Ectodermal cell (in vitro differentiated cells): ENCODE measurements around the gene GRK5.
"Not testable (repeated sequence)": the region's sequence is repeated elsewhere in the genome, so short reads cannot be mapped to it uniquely, and the experiment has no call there.

Experiments used
- H3K27ac ChIP-seq: 2 replicates; pipeline ENCODE4 v1.7.0; 2013; ENCODE audit warnings: mild to moderate bottlenecking, low read depth, low read length; ENCODE audit not compliant: insufficient read depth, poor library complexity, severe bottlenecking
- H3K27me3 ChIP-seq: 2 replicates; pipeline ENCODE4 v1.7.0; 2013; ENCODE audit warnings: mild to moderate bottlenecking, low read length; ENCODE audit not compliant: insufficient read depth, control insufficient read depth, poor library complexity, severe bottlenecking
- H3K36me3 ChIP-seq: one replicate; pipeline ENCODE4 v1.7.0; 2013; ENCODE audit warnings: low read length; ENCODE audit not compliant: control insufficient read depth, insufficient read depth
- H3K4me1 ChIP-seq: one replicate; pipeline ENCODE4 v1.7.0; 2013; ENCODE audit warnings: low read length; ENCODE audit not compliant: control insufficient read depth, insufficient read depth
- H3K4me3 ChIP-seq: 2 replicates; pipeline ENCODE4 v1.7.0; 2013; ENCODE audit warnings: low read depth, low read length, control low read depth; ENCODE audit not compliant: insufficient read depth
- H3K9me3 ChIP-seq: 2 replicates; pipeline ENCODE4 v1.7.0; 2013; ENCODE audit warnings: mild to moderate bottlenecking, low read length, moderate library complexity; ENCODE audit not compliant: control insufficient read depth
- WGBS, 2 experiments: methylation state at CpG; one replicate each; pipeline ENCODE4 v1.1.7; 2013; ENCODE audit warnings: missing lambda C conversion rate in 2 of 2; 5-methylcytosine and 5-hydroxymethylcytosine counted together

GRK5 gene

DNA sequence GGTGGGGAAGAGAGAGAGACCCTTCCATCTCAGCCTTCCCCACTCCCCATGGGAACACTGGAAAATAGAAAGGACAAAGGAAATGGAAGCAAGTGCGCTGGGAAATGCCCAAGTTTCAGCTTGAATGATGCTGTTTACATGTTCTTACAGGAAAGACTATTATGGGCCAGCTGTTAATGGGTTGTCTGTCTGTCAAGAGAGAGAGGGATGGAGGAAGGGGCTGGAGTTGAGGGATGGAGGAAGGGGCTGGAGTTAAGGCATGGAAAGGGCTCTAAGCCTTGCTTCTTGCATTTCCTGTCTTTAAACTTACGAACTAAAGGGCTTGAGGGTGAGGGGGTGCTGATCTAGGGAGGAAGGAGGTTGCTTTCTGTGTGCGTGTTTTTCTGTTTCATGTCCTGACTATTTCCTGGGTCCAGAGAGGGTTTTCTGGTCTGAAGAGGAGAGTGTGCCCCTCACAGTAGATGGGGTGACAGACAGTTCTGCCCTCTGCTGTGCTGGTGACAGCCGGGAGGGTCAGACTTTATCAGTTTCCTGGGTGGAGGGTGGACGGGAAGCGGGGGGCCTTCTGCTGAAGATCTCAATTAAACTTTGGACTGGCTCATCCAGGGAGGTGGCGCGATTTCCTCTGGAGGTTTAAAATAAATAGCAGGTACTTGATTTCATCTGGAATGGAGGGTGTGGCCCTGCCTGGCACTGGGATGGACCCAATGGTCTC, 30.5 kb downstream of the GRK5 start:
- Histone ChIP-seq H3K27ac (no peak overlapping the region), H3K36me3 (no peaks in the 10 kb centered on the region), H3K27me3 (peaks cover 4% of the 10 kb centered on the region), H3K4me3 (no peak overlapping the region), H3K9me3 (no peaks in the 10 kb centered on the region), H3K4me1 (peaks cover 21% of the 10 kb centered on the region)
- 77 to 80% methylated on average over 8 of the region's 8 CpGs for WGBS, 2 experiments

DNA sequence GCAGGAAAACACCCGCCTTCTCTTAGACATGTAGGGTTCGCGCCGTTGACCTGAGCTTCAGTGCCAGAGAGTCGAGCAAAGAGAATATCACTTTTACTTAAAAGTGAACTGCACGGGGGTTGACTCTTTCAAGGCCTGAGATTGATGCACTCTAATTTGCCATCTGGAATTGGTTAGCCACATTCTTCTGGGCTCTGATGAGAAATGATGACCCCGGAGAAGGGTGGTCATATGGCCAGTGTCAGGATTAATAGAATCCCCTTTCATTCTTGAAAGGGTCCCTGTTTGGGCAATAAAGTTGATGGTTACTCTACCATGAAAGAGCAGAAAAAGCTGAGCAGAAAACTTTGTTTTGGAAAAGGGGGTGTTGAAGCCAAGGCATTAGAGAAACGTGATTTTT, 31.2 kb downstream of the GRK5 start:
- Histone ChIP-seq H3K4me3 (no peak overlapping the region), H3K27ac (no peak overlapping the region), H3K4me1 (peaks cover 27% of the 10 kb centered on the region), H3K9me3 (no peaks in the 10 kb centered on the region), H3K36me3 (no peaks in the 10 kb centered on the region), H3K27me3 (peaks cover 4% of the 10 kb centered on the region)
- 91 to 95% methylated on average over 7 of the region's 8 CpGs for WGBS, 2 experiments

GRCh38 chr10:119239015-119239414, 31.6 kb downstream of the GRK5 start:
- not testable (repeated sequence) for H3K27me3 ChIP-seq, H3K4me3 ChIP-seq, H3K9me3 ChIP-seq, H3K36me3 ChIP-seq, H3K27ac ChIP-seq
- peaks cover 27% of the 10 kb centered on the region for H3K4me1 ChIP-seq
- WGBS, 2 experiments: 93 to 94% methylated on average over 6 of the region's 6 CpGs

DNA sequence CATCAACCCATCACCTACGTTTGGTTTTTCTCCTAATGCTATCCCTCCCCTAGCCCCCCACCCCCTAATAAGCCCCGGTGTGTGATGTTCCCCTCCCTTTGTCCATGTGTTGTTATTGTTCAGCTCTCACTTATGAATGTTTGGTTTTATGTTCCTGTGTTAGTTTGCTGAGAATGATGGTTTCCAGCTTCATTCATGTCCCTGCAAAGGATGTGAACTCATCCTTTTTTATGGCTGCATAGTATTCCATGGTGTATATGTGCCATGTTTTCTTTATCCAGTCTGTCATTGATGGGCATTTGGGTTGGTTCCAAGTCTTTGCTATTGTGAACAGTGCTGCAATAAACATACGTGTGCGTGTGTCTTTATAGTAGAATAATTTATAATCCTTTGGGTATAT, 32.3 kb downstream of the GRK5 start:
- not testable (repeated sequence) for H3K27ac ChIP-seq, H3K9me3 ChIP-seq, H3K4me3 ChIP-seq, H3K36me3 ChIP-seq, H3K27me3 ChIP-seq
- H3K4me1 ChIP-seq: peaks cover 27% of the 10 kb centered on the region
- WGBS, 2 experiments: 78% methylated on average over 1 of the region's 4 CpGs; no CpG with 5 or more reads in 1 of the 2 experiments

- peaks cover 27% of the 10 kb centered on the region for H3K4me1 ChIP-seq
- H3K27me3 ChIP-seq: peaks cover 4% of the 10 kb centered on the region
- no peaks in the 10 kb centered on the region for H3K36me3 ChIP-seq
- H3K9me3 ChIP-seq: no peaks in the 10 kb centered on the region
- WGBS, 2 experiments: 87 to 91% methylated on average over 12 of the region's 12 CpGs
- H3K27ac ChIP-seq: no peak overlapping the region
- H3K4me3 ChIP-seq: no peak overlapping the region
These were observed 33.7 kb downstream of the GRK5 start for GRCh38 chr10:119241066-119241465.

DNA sequence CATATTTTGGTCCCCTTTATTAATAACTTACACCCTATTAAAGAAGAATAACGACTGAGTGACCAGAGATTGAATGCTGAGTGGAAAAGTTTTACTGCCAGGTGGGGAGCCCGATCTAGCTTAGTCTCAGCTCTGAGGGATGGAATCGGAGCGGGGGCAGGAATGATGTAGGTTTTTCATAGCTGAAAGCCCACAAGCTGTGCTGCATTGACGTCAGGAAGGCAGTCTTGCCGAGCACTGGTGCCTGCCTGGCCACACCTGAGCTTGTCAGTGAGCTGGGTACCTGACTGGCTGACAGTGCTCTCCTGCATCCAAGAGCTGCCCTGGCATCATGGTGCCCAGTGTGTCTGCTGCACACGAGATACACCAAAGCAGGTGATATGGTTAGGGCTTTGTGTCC, 34.8 kb downstream of the GRK5 start:
- 45 to 54% methylated on average over 7 of the region's 7 CpGs for WGBS, 2 experiments
- peaks cover 4% of the 10 kb centered on the region for H3K27me3 ChIP-seq
- peaks cover 32% of the 10 kb centered on the region for H3K4me1 ChIP-seq
- H3K4me3 ChIP-seq: no peak overlapping the region
- H3K36me3 ChIP-seq: no peaks in the 10 kb centered on the region
- no peak overlapping the region for H3K27ac ChIP-seq
- H3K9me3 ChIP-seq: no peaks in the 10 kb centered on the region

DNA sequence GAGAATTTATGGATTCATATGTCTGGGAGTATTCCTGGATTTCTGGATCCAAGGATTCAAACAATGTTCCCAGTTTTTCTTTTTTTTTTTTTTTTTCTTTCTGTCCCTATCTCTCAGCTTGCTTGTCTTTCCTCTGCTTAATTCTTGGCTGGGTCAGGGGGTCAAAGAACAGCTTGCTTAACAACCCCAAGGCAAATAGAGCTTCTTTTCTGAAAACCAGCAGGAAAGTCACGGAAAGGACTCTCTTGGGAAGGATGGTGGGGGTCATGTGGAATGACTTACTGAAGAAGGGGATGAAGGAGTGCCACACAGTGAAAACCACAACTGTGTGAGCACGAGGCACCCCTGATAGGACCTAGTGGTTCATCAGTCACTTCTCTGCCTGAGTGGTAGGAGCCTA, 36.1 kb downstream of the GRK5 start:
- Histone ChIP-seq H3K27me3 (peaks cover 4% of the 10 kb centered on the region), H3K4me3 (no peak overlapping the region), H3K36me3 (no peaks in the 10 kb centered on the region), H3K4me1 (peaks cover 25% of the 10 kb centered on the region), H3K9me3 (no peaks in the 10 kb centered on the region), H3K27ac (no peak overlapping the region)
- WGBS, 2 experiments: 30 to 37% methylated on average over 2 of the region's 2 CpGs

DNA sequence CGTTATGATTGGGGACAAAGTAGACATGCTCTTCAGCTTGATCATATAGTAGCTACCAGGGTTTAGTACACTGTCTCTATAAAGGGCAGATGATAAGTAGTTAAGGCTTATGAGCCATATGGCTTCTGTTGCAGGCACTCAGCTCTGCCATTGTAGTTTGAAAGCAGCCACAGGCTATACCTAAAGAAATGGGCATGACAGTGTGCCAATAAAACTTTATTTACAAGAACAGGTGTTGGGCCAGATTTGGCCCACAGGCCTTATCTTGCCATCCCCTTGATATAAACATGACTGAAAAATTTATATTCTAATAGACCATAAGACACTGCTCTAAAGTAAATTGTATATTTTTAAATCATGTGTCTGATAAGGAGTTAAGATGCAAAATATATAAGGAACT, 36.6 kb downstream of the GRK5 start:
- peaks cover 4% of the 10 kb centered on the region for H3K27me3 ChIP-seq
- no peaks in the 10 kb centered on the region for H3K36me3 ChIP-seq
- peaks cover 25% of the 10 kb centered on the region for H3K4me1 ChIP-seq
- H3K4me3 ChIP-seq: no peak overlapping the region
- H3K9me3 ChIP-seq: no peaks in the 10 kb centered on the region
- no peak overlapping the region for H3K27ac ChIP-seq
- 81 to 90% methylated on average over 1 of the region's 1 CpG for WGBS, 2 experiments

DNA sequence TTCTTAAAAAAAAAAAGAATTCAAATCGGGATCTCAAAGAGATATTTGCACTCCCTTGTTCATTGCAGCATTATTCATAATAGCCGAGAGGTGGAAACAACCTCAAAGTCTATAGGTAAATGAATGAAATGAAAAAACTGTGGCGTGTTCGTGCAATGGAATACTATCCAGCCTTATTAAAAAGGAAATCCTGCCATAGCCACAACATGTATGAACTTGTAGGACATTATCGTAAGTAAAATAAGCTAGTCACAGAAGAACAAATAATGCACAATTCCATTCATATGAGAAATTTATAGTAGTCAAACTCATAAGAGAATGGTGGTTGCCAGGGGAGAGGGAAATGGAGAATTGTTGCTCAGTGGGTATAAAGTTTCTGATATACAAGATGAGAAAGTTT, 37.9 kb downstream of the GRK5 start:
- Histone ChIP-seq H3K27me3 (peaks cover 4% of the 10 kb centered on the region), H3K27ac (no peak overlapping the region), H3K36me3 (no peaks in the 10 kb centered on the region), H3K4me3 (no peak overlapping the region), H3K9me3 (no peaks in the 10 kb centered on the region), H3K4me1 (peaks cover 25% of the 10 kb centered on the region)
- WGBS, 2 experiments: 98 to 100% methylated on average over 5 of the region's 5 CpGs

- Histone ChIP-seq H3K27ac (no peak overlapping the region), H3K4me3 (no peak overlapping the region), H3K36me3 (no peaks in the 10 kb centered on the region), H3K9me3 (no peaks in the 10 kb centered on the region), H3K4me1 (peaks cover 22% of the 10 kb centered on the region), H3K27me3 (no peaks in the 10 kb centered on the region)
- WGBS, 2 experiments: 94 to 95% methylated on average over 16 of the region's 16 CpGs
These were observed 39.6 kb downstream of the GRK5 start for GRCh38 chr10:119246862-119247549.
